Fibroblast of mammary gland (primary cell): ENCODE measurements around the gene SYNC.

ENCODE experiments used
- DNase-seq: peaks from one replicate; pipeline ENCODE4 v3.0.0-alpha.2; 2010; ENCODE audit warnings: low read depth
- H3K4me3 ChIP-seq: 2 replicates; pipeline ENCODE4 v1.5.1; 2011; ENCODE audit warnings: low read depth, mild to moderate bottlenecking, low read length, moderate library complexity; ENCODE audit not compliant: control insufficient read depth
- CTCF ChIP-seq: conservative IDR thresholded peaks from 2 replicates; pipeline ENCODE4 v1.5.1; 2011; ENCODE audit warnings: low read depth, low read length, inconsistent platforms; ENCODE audit not compliant: control insufficient read depth, insufficient read depth

Gene SYNC

GRCh38 chr1:32736812-32737791 lies 34.5 kb upstream of the SYNC start:
- no peak for TF ChIP-seq CTCF
- H3K4me3 ChIP-seq, result no peak overlapping the region
- no peak for DNase-seq

- H3K4me3 ChIP-seq, result no peak overlapping the region
- no peak for TF ChIP-seq CTCF
- DNase-seq, result peak; percentile 71
Observed at GRCh38 chr1:32733582-32734321, 31.2 kb upstream of the SYNC start.

- no peak overlapping the region for H3K4me3 ChIP-seq
- no peak for TF ChIP-seq CTCF
- DNase-seq, result no peak
Observed at GRCh38 chr1:32729254-32730046, 26.9 kb upstream of the SYNC start.

GRCh38 chr1:32728413-32729077 lies 26.0 kb upstream of the SYNC start:
- H3K4me3 ChIP-seq, result no peak overlapping the region
- TF ChIP-seq CTCF, result no peak
- no peak for DNase-seq

GRCh38 chr1:32727876-32728275 lies 25.3 kb upstream of the SYNC start:
- no peak for DNase-seq
- no peak for TF ChIP-seq CTCF
- no peak overlapping the region for H3K4me3 ChIP-seq

- no peak overlapping the region for H3K4me3 ChIP-seq
- no peak for TF ChIP-seq CTCF
- no peak for DNase-seq
Observed at GRCh38 chr1:32725615-32725982, 23.0 kb upstream of the SYNC start.
